GM18511 (cell line): ENCODE measurements around the gene TBC1D16.
"Not testable (repeated sequence)": the region's sequence is repeated elsewhere in the genome, so short reads cannot be mapped to it uniquely, and the experiment has no call there.

Experiments used
- ATAC-seq: cut with Tn5 transposase; IDR thresholded peaks from one replicate; pipeline ENCODE4 v1.9.1; 2021; ENCODE audit warnings: mild to moderate bottlenecking, moderate library complexity; ENCODE audit not compliant: unreplicated experiment

TBC1D16 gene

DNA sequence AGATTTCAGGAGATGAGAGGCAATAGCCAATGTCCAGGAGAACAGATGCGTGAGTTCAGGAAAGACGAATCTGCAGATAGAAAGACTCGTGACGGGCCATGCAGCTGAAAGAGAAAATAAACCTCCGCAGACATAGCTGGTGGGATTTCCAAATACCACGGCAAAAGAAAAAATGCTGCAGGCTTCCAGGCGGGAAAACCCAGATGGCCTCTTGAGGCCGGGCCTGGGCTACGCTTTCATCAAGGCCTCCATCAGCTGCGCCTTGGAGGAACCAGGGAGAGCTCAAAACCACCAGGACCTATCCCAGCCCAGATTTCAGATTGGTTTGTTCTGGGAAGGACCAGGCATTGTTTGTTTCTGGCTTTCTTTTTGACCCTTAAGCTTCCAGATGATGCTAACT lies 17.4 kb upstream of the TBC1D16 start:
- ATAC-seq = no peak

DNA sequence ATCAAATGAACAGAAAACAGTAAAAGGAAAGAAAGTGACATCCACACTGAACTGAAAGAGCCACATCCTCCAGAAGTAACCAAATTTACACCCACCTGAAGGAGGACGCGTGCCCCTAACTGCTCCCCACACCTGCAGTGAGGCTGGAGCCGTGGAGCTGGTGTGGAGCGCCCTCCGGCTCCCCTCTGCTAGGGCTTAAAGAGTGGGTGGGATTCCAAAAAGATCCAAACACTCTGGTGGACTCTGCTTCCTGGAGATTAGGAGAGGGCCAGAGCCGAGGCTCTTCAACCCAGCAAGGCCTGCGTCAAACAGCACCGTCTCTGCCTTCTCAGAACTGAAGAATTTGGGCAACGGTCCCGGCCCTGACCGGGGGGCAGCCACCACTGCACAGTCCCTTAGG lies 16.0 kb upstream of the TBC1D16 start:
- no peak for ATAC-seq

DNA sequence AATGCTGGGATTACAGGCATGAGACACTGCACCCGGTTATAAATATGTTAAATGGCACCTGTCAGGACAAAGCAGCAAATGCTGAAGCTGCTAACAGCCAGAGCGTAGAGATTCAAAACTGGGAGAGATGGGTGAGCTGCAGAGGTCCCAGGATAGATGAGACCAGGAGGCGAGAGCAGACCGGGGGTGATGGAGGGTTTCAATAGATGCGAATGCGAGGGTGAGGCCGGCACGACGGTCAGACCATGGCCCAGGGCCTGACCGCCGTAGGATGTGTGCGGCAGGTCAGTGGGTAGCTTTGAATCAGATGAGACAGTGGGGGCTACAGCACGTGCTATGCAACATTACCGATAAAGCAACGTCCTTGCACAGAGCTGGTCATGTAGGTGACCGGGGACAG lies 15.0 kb upstream of the TBC1D16 start:
- no peak for ATAC-seq

DNA sequence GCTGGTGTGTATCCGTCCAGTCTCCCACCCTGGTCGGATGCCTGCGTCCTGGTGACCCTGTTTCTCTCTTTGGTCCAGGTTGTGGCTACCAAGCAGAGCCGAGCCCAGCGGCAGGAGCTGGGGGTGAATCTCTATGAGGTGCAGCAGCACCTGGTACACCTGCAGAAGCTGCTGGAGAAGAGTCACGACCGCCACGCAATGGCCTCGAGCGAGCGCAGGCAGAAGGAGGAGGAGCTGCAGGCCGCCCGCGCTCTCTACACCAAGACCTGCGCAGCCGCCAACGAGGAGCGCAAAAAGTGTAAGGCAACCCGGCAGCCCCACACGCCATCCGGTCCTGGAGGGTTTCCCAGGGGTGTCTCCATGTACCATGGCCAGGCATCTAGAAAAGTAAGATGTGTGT lies 14.3 kb upstream of the TBC1D16 start:
- no peak for ATAC-seq

DNA sequence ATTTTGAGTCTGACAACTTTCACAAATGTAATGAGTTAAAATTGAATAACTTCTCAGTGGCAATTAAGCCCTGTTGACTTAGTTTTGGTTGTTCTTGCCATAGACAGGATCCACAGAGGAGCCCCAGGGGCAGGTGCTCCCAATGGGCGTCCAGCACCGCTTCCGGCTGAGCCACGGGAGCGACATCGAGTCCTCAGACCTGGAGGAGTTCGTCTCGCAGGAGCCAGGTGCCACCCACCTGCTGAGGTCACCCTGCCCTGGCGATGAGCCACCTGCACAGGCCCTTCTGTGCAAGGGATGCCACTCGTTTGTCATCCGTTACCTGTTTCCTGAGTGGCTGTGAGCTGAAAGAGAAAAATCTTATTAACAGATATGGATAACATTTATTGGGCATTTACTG lies 11.5 kb upstream of the TBC1D16 start:
- ATAC-seq = no peak

DNA sequence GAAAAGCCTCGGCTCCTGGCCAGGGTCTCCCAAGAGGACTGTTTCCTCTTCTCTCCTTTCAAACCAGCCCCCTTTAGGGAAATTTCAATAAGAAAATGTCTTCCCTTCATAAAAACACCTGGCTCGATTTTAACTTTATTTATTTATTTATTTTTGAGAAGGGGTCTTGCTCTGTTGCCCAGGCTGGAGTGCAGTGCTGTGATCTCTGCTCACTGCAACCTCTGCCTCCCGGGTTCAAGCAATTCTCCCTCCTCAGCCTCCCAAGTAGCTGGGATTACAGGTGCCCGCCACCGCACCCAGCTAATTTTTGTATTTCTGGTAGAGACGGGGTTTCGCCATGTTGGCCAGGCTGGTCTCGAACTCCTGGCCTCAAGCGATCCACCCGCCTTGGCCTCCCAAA lies 11.0 kb upstream of the TBC1D16 start:
- ATAC-seq = not testable (repeated sequence)

DNA sequence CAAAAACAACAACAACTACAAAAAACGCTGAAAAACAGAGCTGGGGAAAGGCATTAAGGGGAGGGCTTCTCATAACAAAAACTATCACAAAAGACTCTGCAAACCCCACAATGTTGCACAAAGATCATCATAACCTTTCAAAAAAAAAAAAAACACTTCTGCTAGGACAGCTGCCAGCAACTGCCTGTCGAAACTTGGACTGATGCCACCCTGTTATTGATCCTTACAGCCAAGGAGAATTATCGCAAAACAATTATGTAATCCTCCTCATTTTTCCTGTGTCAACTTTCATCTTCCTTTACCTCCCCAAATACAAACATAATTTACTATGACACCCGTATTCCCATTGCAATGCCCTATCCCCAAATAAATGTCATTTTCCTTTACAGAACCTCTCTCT lies 10.0 kb upstream of the TBC1D16 start:
- ATAC-seq = no peak

DNA sequence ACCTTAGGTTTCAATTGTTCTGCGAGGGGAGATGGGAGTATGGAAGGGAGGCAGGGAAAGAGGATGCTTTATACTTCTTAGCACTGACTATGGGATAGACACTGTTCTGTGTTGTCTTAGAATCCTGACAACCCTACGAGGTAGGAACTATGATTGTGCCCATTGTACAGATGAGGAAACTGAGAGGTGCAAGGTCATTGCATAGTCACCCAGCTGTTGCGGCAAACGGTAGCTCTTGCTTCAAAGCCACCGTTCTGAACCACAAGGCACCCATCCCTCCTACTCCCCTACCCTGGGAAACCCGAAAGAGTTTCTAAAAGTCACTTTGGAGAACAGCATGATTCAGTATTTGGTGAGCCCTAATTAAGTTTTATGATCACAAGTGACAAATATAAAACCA lies 8.3 kb upstream of the TBC1D16 start:
- ATAC-seq = no peak

DNA sequence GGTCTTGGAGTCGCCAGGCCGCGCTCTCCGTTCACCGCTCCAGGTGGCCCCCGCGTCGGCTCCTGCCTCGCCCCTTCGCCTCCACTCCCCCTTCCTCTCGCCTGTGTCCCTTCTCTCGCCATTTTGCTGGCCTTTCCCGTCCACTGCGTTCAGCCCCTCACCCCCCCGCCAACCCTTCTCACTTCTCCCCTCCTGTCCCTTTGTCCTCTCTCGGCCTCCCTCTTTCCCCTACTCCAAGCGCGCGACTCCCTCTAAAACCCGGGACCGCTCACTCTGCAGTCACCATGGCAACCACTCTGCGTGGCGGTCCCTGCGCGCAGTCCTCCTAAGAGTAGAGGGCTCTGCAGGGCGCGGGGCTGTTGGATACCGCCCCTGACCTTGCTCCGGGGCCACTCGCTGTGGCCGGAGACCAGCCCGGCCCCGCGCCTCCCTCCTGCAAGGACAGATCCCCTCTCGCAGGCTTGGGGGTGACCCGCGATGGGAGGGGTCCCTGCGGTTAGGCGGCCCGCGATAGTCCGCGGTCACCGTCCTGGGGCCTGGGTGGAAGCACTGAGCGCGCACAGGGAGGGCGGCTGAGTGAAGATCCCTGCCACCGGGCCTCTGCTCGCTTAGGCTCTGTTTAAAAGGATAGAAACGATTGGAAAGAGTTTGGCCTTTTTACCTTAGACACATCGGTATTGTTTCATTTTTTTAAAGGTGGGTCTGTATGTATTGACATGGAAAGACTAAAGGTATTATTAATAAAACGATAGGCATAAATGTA lies 1.2 kb upstream of the TBC1D16 start:
- ATAC-seq = no peak

DNA sequence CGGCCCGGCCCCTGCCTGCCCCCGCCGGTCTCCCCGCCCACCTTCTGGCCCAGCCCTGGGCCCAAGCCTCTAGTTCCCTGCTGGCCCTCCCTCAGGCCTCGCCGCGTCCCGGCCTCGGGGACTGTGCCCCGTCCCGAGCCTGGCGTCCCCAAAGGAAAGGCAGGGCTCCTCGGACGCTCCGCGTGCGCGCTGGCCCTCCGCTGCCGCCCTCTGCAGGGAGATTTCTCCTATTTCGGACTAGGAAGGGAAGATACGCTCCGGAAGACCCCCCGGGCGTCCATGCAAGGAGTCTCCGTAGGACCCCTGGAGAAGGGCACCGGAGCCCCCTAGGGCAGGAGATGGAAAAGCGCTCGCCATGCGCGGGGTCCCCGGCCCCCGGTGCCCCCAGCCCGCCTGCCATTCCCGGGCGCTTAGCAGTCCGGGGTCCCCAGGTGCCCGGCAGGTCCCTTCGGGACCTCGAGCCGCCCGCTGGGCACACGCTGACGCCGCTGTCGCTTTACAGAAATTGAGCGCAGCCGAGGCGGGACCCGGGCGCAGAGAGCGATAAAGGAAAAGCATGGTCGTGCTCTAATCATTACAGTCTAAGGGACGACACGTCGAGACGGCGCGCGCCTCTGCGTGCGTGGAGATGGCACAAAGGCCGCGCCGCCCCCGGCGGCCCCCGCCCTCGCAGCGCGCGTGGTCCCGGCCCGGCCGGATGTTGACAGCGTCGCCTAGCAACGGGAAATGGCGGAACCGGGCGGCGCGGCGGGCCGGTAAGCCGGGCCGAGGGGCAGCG lies 454 bp upstream of the TBC1D16 start, which contains the start of gene CCDC40:
Gene CCDC40, plus strand, starts transcription at position 706 of the 778 bp plus-strand sequence. Its CDS starts 21 bp downstream, at position 727.
- ATAC-seq = peak; percentile 72

DNA sequence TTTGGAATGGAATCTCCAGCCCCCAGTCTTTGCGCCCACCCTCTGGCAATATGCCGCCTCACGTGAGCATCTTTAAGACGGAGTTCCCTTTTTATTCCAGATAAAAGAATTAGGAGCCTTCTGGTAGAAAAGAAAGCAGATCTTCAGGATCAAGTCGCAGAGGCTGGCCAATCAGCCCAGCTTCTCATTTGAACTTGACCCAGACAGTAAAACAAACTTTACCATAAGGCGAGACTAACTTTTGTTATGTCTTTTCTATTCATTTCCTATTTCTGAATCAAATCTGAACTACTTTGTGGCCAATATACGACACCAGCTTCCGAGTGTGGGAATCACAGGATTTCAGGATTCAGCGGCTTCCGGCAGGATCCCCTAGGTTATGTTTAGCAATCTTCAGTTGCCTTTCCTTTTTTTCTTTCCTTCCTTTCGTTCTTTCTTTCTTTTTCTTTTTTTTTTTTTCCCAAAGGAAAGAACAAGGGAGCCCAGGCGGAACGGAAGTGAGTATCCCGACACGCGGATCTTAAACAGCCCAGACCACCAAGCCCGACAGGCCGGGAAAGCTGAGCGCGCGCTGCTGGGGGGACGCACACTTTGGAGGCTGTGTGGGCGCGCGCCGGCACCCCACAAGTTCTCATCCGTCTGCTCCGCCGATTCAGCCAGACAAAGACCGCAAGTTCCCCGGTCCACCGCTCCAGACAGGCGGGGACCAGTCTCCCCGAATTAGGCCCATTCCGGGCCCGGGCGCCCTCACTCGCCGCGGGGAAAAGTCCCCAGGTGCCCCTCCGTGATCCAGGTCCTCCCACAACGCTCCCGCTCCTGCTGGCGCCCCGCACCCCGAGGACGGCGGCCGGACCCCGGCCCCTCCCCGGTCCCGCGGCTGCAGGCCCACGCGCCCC lies 633 bp downstream of the TBC1D16 start:
- ATAC-seq = peak; percentile 36

DNA sequence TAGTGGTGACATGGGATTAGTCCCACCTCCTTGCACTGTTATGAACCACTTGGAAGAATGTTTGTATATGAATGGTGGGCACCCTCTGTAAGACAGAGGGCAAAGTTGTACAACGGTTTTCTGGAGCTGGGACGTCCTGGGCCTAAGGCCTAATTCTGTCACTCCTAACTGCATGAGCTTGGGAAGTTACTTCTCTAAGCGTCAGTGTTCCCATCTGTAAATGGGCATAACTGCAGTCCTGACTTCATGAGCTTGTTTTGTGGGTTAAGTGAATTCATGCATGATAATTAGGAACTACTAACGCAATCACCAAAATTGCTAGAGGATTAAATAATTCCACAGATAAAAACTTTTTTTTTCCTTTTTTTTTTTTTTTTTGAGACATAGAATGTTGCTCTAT lies 1.8 kb downstream of the TBC1D16 start:
- ATAC-seq = no peak

DNA sequence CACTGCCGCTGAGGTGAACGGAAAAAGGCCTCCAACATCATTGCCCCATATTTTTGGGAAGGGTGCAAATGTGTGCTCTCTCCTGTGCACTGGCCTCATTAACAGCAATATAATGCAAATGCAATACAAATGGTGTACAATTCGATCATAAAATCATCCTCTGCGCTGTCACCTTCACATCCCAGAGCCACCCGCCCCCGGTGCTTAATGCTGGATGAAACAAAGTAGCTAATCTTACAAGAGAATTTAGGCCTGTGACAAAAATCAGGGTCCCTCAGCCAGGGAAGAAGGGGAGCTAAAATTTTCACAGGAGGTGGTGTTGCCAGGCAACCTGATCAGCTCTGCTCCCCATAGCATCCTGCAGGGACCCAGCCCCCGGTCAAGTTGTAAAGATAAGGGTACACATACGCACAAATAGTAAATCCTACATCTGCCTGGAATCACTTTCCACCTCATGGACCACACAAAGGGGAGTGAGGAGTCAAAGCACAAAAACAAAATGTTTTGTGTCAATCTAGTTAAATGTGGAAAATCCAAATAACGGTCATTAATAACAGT lies 3.0 kb downstream of the TBC1D16 start:
- no peak for ATAC-seq

DNA sequence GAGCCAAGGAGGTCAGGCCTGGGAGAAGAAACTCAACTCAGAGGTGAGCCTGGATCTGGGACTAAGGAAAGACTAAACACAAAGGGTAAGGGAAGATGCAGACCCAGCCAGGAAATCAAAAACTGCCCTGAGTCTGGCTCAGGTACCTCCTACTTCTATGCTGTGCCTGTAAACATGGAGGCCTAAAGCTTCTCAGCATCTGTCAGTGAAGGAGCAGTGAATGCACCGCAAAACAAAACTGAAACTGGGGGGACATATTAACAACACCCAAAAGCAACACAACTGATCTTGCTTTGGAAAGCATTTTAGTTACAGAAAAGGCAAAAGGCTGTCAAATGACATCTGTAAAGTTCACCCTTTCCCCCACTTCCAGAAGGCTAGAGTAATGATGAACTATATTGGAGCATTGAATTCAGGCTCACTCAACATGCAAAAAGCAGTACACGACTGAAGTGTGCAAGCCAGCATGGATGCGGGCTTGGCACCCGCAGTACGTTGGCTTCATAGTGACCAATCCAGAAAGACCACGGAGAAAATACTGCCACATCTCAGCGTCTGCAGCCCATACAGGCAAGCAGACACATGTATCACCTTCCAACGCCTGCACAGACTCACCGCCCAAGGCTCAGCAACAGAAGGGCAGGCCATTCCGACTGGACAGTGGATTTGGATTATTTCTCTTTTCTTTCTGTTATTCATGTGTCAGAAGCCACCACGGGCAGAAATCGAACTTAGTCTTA lies 3.8 kb downstream of the TBC1D16 start:
- no peak for ATAC-seq

DNA sequence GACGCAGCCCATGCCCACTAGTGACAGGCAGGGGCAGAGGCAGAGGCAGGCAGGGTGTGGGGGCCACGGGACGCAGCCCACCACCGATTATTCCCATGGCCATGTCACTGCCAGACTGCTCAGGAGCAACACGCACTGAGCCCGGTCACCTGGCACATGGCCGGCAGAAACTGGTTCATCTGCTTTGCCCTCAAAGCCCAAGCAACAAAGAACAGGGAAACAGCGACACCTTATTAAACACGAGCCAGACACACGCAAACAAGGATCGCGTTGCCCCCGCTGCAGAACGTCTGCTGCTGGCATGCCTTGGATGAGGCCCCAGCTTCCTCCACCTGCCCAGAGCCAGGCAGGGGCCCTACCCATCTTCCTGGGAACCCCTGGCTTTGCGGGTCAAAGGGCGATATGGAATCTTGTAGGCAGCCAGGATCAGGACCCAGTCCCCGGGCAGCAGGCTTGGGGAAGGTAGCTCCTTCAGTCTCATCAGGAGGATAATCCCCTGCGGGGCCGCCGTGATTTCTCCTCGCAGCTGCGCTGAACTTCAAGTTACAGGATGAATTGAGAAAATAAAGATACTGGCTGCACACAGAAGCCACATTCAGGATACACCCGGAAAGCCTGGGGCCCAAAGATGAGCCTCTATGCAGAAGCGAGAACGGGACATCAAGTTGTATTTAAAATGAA lies 4.8 kb downstream of the TBC1D16 start:
- ATAC-seq = no peak

DNA sequence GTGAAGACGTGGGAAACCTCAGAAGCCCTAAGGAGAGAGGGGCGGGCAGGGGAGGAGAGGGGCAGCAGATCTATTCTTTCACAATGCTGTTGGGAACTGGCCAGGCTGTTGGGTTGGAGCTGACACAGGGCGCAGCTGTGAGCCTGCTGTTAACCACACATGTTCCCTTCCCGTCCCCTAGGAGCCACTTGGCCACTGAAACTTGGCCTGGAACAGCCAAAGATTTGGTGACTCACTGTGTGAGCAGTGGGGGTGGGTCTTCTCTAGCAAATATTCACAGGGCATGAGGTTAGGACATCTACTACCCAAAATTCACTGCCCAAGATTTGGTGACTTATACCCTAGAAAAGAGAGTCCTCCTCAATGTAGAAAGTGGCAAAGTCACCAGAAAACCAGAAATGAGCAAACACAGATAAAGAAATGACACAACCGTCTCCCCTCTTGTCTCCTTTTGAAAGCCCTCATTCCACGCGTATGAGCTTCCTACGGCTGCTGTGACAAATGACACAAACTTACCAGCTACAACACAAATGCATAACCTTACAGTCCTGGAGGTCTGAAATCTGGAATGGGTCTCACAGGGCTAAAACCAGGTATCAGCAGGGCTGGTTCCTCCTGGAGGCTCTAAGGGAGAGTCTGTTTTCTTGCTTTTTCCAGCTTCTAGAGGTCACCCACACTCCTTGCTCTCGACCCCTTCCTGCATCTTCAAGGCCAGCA lies 6.3 kb downstream of the TBC1D16 start:
- ATAC-seq = no peak

DNA sequence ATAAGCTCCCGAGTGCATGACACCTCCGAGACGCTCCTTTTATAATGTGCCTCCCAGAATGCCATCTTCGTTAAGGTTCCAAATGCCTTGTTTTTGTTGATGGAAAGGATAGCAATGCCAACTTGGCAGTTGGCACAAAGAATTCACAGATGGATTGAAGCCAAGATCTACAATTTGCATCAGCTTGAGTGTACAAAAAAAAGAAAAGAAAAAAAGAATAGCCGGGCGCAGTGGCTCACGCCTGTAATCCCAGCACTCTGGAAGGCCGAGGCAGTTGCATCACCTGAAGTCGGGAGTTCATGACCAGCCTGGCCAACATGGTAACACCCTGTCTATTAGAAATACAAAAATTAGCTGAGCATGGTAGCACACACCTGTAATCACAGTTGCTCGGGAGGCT lies 7.6 kb downstream of the TBC1D16 start:
- no peak for ATAC-seq

DNA sequence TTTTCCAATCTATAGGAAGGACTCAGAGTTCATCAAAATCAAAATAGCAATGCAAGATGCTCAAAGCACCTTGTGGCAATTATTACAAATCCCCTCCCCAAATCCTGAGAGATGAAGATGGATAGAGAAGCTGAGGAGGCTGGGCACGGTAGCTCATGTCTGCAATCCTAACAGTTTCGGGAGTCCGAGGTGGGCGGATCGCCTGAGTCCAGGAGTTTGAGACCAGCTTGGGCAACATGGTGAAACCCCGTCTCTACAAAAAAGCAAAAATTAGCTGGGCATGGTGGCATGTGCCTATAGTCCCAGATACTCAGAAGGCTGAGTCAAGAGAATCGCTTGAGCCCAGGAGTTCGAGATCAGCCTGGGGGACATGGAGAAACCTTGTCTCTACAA lies 8.6 kb downstream of the TBC1D16 start:
- ATAC-seq = no peak

DNA sequence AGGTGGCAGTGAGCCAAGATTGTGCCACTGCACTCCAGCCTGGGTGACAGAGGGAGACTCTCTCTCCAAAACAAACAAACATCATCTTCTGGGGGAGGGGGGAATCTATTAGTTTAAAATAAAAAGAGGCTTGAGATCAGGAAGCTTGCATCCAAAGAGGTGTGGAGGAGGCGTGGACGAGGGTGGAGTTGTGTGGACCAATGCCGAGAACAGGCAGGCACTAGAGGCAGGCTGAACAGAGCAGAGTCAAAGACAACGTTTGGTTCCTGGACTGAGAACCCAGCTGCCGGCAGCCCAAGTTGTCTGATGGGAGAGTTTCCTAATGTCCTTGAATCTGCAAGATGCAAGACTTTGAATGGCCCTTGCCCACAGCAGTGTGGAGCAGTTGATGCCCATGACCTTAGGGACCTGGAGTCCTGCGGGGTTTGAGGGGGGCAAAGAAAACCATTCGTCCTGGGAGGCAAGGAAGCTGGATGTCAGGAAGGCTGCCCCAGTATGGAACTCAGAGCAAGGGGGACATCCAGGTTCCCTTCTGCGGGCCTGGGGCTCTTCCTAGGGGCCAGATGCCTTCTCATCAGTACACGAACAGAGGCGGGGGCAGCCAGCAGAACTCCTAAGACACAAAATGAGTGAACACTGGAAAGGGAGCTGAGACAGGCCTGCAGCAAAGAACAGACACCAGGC lies 9.2 kb downstream of the TBC1D16 start:
- no peak for ATAC-seq
